Fibroblast of lung (primary cell): ENCODE data around the gene UPK3A. TPM values are rescaled to one million over a fixed set of nuclear protein-coding genes. Genes with fewer than 3 reads are reported as not detected.
A peak's percentile ranks its signal among the peaks of the same experiment; 100 is the strongest.

Experiments
- DNase-seq, 2 donors: peaks; one replicate each; pipeline versions ENCODE4 v3.0.0 to v3.0.0-alpha.2; 2010; ENCODE audit warnings: low read depth in 2 of 2
- H2AFZ ChIP-seq: 2 replicates; pipeline ENCODE4 v1.5.1; 2012; ENCODE audit warnings: low read length, control low read depth, inconsistent platforms
- H3K27ac ChIP-seq: 2 replicates; pipeline ENCODE4 v1.5.1; 2011; ENCODE audit warnings: low read length, control low read depth; ENCODE audit not compliant: insufficient read depth
- H3K27me3 ChIP-seq: 2 replicates; pipeline ENCODE4 v1.5.1; 2011; ENCODE audit warnings: mild to moderate bottlenecking, low read length; ENCODE audit not compliant: control insufficient read depth, insufficient read depth
- H3K36me3 ChIP-seq: 2 replicates; pipeline ENCODE4 v1.5.1; 2011; ENCODE audit warnings: low read length; ENCODE audit not compliant: control insufficient read depth, insufficient read depth
- H3K4me1 ChIP-seq: 2 replicates; pipeline ENCODE4 v1.5.1; 2011; ENCODE audit warnings: low read length; ENCODE audit not compliant: control insufficient read depth, insufficient read depth; ENCODE audit errors: extremely low read depth
- H3K4me2 ChIP-seq: 2 replicates; pipeline ENCODE4 v1.5.1; 2011; ENCODE audit warnings: low read length, control low read depth; ENCODE audit not compliant: insufficient read depth; ENCODE audit errors: extremely low read depth
- H3K4me3 ChIP-seq, 4 experiments: fragments of 200-600 bp in 1 of 4; sonication (generic) in 1 of 4; replicated peaks in 1 of 4; 2 replicates each; pipeline ENCODE4 v1.5.1; 2011 to 2016; ENCODE audit warnings: low read length in 4 of 4, low read depth in 3 of 4, mild to moderate bottlenecking in 3 of 4, control low read depth in 2 of 4, inconsistent platforms in 1 of 4, mixed read lengths in 1 of 4; ENCODE audit not compliant: insufficient read depth in 1 of 4; ENCODE audit errors: control extremely low read depth in 1 of 4
- H3K79me2 ChIP-seq: 2 replicates; pipeline ENCODE4 v1.5.1; 2012; ENCODE audit warnings: mild to moderate bottlenecking, low read length, inconsistent platforms; ENCODE audit not compliant: control insufficient read depth, insufficient read depth
- H3K9ac ChIP-seq: 2 replicates; pipeline ENCODE4 v1.5.1; 2011; ENCODE audit warnings: mild to moderate bottlenecking, low read length, control low read depth; ENCODE audit not compliant: insufficient read depth
- H3K9me3 ChIP-seq: 2 replicates; pipeline ENCODE4 v1.5.1; 2012; ENCODE audit warnings: low read depth, low read length; ENCODE audit not compliant: control insufficient read depth, insufficient read depth
- H4K20me1 ChIP-seq: 2 replicates; pipeline ENCODE4 v1.5.1; 2011; ENCODE audit warnings: low read length; ENCODE audit not compliant: control insufficient read depth, insufficient read depth; ENCODE audit errors: extremely low read depth
- CTCF ChIP-seq, 2 donors: IDR thresholded peaks in 1 of 2; conservative IDR thresholded peaks in 1 of 2; 1 replicate in 1 of 2; 2 replicates in 1 of 2; pipeline ENCODE4 v1.5.1; 2011 to 2012; ENCODE audit warnings: low read length in 2 of 2, control low read depth in 1 of 2, inconsistent platforms in 1 of 2, low read depth in 1 of 2, mild to moderate bottlenecking in 1 of 2
- EZH2 ChIP-seq: IDR thresholded peaks from 2 replicates; pipeline ENCODE4 v1.5.1; 2012; ENCODE audit warnings: low read length, control low read depth, mild to moderate bottlenecking; ENCODE audit errors: missing control alignments
- polyA plus RNA-seq, 2 donors: library from polyadenylated mRNA; depleted of rRNA in 1 of 2; stranded (reverse) in 1 of 2; unstranded in 1 of 2; fragments of >200 nt; gene quantifications; 2 replicates each; pipeline ENCODE4 v1.2.1, GENCODE V29; 2011 to 2012; ENCODE audit warnings: missing spikeins in 1 of 2
- total RNA-seq: library from RNA; depleted of rRNA; stranded (reverse); fragments of >200 nt; gene quantifications from 2 replicates; pipeline ENCODE4 v1.2.1, GENCODE V29; 2014

Gene UPK3A
- total and polyA plus RNA-seq, 2 donors (not counting 1 experiment from before 2014, with no cell fraction given): not detected

GRCh38 chr22:45318168-45318557, 33.4 kb downstream of the UPK3A start:
- TF ChIP-seq CTCF (conservative IDR thresholded peaks at IDR 0.05 in 1 of 2, IDR thresholded peaks at IDR 0.05 in 1 of 2; ENCODE audit: low read depth in 1 of 2, low read length in 2 of 2) (no peak), EZH2 (no peak)
- no peaks in the 10 kb centered on the region for H3K27me3 ChIP-seq
- peak; percentile 93 for DNase-seq
- peaks cover 21% of the 10 kb centered on the region for H3K4me1 ChIP-seq
- no peaks in the 10 kb centered on the region for H3K9me3 ChIP-seq
- H3K79me2 ChIP-seq: peaks cover 7% of the 10 kb centered on the region
- H3K4me2 ChIP-seq: peak overlapping the region; percentile 81
- peak overlapping the region; percentile 88 for H3K27ac ChIP-seq
- peak overlapping the region in 2 of 4 experiments; percentile 11 to 31 for H3K4me3 ChIP-seq
- no peaks in the 10 kb centered on the region for H4K20me1 ChIP-seq
- H3K36me3 ChIP-seq: peaks cover 4% of the 10 kb centered on the region
- peak overlapping the region; percentile 28 for H3K9ac ChIP-seq
- H2AFZ ChIP-seq: no peak overlapping the region

- peak overlapping the region; percentile 88 for H3K27ac ChIP-seq
- H3K9me3 ChIP-seq: no peaks in the 10 kb centered on the region
- peak overlapping the region; percentile 57 for H3K9ac ChIP-seq
- H3K36me3 ChIP-seq: peaks cover 6% of the 10 kb centered on the region
- peak overlapping the region; percentile 81 for H3K4me2 ChIP-seq
- DNase-seq: peak; percentile 69 to 76
- H3K79me2 ChIP-seq: peaks cover 7% of the 10 kb centered on the region
- no peaks in the 10 kb centered on the region for H4K20me1 ChIP-seq
- H3K4me3 ChIP-seq: peak overlapping the region in 2 of 4 experiments; percentile 18 to 31
- no peak overlapping the region for H2AFZ ChIP-seq
- peaks cover 21% of the 10 kb centered on the region for H3K4me1 ChIP-seq
- no peak for TF ChIP-seq CTCF (conservative IDR thresholded peaks at IDR 0.05 in 1 of 2, IDR thresholded peaks at IDR 0.05 in 1 of 2; ENCODE audit: low read depth in 1 of 2, low read length in 2 of 2)
- no peak for TF ChIP-seq EZH2
- no peaks in the 10 kb centered on the region for H3K27me3 ChIP-seq
Measured at GRCh38 chr22:45318558-45319323, 34.0 kb downstream of the UPK3A start.

- peak overlapping the region; percentile 54 for H3K4me2 ChIP-seq
- no peak for TF ChIP-seq EZH2
- TF ChIP-seq CTCF (conservative IDR thresholded peaks at IDR 0.05 in 1 of 2, IDR thresholded peaks at IDR 0.05 in 1 of 2; ENCODE audit: low read depth in 1 of 2, low read length in 2 of 2): no peak
- H2AFZ ChIP-seq: no peak overlapping the region
- H3K27ac ChIP-seq: peak overlapping the region; percentile 88
- peaks cover 7% of the 10 kb centered on the region for H3K79me2 ChIP-seq
- H3K9me3 ChIP-seq: no peaks in the 10 kb centered on the region
- peaks cover 21% of the 10 kb centered on the region for H3K4me1 ChIP-seq
- H3K4me3 ChIP-seq: no peak overlapping the region
- peak; percentile 54 to 91 for DNase-seq
- H4K20me1 ChIP-seq: no peaks in the 10 kb centered on the region
- no peaks in the 10 kb centered on the region for H3K27me3 ChIP-seq
- peaks cover 6% of the 10 kb centered on the region for H3K36me3 ChIP-seq
- peak overlapping the region; percentile 38 for H3K9ac ChIP-seq
Measured at GRCh38 chr22:45319324-45319685, 34.6 kb downstream of the UPK3A start.
